Endometrial microvascular endothelial cells (primary cell): Measurements from ENCODE around the gene VPS11. TPM values are rescaled to one million over a fixed set of nuclear protein-coding genes. Genes with fewer than 3 reads are reported as not detected.

Experiments
- in situ Hi-C: cut with HindIII; loops from 2 replicates; pipeline ENCODE4 v1.10.0; 2017; ENCODE audit warnings: low sequenced_read_pairs, low pct_unique_long_range_greater_than_20kb; ENCODE audit errors: inconsistent ontology term
- total RNA-seq: library from RNA; depleted of rRNA; stranded (reverse); fragments of >200 nt; gene quantifications from one replicate; pipeline ENCODE4 v1.2.3, GENCODE V29; 2015; ENCODE audit errors: inconsistent ontology term

The VPS11 gene
- 23.9 TPM for total RNA-seq

- in situ Hi-C loops, result no loop called here
Measured at GRCh38 chr11:119067371-119068222, at the start of gene VPS11. Gene VPS11 (plus strand): TSS chr11:119067818. CDS start chr11:119067824, 6 bp downstream.

DNA sequence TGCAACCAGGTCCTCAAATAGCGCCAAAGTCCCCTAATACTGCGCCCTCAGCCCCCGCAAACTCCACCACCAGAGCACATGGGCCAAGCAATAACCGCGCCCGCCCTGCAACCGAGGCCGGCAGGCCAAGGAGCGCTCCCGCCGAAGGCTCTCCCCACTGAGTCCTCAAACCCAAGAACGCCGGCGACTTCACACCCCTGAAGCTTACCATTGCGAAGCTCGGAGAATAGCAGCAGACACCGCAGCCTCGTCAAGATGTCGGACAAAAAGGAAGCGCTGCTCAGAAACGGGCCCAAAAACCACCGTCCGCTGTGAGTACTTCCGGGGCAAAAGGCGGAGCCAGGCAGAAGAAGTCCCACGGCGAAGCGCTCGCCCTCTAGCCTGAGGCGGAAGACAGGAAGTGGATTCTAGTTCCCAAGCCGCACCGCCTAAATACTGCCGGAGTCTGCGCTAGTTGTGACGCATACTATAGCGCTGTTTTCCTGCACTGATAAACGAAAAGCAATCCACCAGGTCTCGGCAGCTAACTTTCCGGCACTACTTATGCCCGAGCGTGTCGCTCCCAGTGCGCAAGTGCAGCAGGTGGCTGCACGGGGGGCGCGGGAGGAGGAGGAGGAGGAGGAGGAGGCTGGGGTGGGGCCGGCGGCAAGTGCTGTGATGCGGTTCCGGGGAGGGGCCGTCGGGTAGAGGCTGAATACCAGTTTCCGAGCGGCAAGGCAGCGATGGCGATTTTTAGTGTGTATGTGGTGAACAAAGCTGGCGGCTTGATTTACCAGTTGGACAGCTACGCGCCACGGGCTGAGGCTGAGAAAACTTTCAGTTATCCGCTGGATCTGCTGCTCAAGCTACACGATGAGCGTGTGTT lies 49.3 kb upstream of the VPS11 start, which contains the start of the genes RPS25 and TRAPPC4:
Gene RPS25 (minus strand): TSS at position 270 of the 865 bp plus-strand sequence. CDS start 59 bp downstream, at position 211.
Gene TRAPPC4 (plus strand): TSS at position 693 of the 865 bp plus-strand sequence. CDS start 30 bp downstream, at position 723.
- in situ Hi-C loops, result no loop called here

DNA sequence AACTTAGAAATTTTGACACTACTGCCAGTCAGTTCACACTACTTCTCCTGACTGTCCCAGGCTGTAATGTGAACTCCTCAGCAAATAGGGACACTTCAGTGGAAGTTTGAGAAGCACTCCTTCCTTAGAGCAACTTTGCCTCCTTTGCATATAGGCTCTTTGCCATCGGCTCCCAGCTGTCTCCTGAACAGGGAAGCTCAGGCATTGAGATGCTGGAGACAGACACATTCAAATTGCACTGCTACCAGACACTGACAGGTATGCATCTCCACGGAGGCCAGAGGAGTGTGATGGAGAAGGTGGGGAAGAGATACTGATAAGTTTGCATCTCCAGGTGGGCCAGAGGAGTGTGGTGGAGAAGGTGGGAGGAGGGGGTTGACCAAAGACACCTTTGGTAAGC lies 47.6 kb upstream of the VPS11 start:
- in situ Hi-C loops, result no loop called here

GRCh38 chr11:119021631-119022030 lies 46.0 kb upstream of the VPS11 start:
- in situ Hi-C loops, result no loop called here

DNA sequence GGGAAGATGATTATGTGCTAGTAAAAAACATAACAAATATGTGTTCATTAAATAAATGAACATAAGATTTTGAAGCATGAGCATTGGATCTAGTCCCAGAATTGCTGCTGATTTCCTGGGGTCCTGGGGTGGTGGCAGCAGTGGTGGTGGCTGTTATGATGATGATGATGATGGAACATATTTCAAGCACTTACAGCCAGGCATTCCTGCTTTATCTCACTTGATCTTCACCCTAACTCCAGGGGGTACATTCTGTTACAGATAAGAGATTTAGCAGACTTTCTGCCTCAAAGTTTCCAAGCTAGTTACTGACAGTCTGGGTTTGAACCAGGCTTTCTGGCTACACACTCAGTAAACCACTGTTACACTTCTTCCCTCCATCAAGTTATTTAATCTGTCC lies 43.9 kb upstream of the VPS11 start:
- in situ Hi-C loops, result no loop called here

DNA sequence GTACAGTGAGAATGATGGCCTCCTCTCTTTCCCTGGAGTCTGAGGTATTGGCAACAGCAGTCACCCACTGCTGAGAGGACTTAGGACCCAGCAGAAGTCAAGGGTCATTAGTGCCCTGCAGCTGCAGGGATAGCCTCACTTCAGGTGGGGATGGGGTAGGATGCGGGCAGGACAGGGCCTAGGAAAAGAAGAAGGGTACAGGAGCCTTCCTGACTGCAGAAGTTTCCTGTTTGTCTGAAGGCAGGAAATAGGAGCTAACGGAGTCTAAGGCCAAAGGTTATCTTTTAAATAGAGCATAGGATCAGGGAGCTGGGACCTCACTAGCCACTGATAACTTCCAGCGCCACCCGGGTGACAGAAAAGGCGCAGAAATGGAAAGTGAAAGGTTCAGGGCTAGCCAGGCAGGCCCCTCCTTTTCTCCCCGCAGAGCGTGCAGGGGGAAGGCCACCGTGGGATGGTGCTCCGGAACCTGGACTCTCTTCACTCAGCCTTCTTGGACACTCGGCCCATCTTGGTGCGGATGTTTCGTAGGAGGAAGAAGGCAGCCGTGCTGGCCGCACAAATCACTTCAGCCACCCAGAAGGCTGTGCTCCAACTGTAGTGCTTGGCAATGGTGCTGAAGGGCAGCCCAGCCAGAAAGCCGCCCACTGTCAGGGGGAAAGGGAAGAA lies 43.1 kb upstream of the VPS11 start:
- in situ Hi-C loops, result no loop called here

GRCh38 chr11:119025099-119025473 lies 42.5 kb upstream of the VPS11 start:
- in situ Hi-C loops, result no loop called here

GRCh38 chr11:119025541-119025940 lies 42.1 kb upstream of the VPS11 start:
- in situ Hi-C loops, result no loop called here

- in situ Hi-C loops, result no loop called here
Measured at GRCh38 chr11:119025978-119026766, 41.4 kb upstream of the VPS11 start.

DNA sequence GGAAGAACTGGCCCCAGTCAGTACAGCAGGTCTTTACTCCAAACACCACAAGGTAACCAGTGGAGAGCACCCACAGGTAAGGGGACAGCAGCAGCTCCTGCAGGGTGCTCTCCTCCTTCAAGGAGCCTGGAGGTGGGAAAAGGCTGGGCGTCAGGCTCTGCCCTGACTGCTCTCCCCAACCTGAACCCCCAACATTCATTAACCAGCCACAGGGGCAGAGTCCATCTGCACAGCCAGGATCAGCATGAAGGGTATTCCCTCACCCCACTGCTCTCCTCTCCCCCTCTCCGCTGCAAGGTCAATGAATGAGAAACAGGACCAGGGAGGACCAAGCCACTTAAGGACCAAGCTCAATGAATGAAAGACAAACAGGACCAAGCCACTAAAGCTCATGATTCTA lies 40.6 kb upstream of the VPS11 start:
- in situ Hi-C loops, result no loop called here

GRCh38 chr11:119027561-119028345 lies 39.9 kb upstream of the VPS11 start:
- in situ Hi-C loops, result no loop called here

DNA sequence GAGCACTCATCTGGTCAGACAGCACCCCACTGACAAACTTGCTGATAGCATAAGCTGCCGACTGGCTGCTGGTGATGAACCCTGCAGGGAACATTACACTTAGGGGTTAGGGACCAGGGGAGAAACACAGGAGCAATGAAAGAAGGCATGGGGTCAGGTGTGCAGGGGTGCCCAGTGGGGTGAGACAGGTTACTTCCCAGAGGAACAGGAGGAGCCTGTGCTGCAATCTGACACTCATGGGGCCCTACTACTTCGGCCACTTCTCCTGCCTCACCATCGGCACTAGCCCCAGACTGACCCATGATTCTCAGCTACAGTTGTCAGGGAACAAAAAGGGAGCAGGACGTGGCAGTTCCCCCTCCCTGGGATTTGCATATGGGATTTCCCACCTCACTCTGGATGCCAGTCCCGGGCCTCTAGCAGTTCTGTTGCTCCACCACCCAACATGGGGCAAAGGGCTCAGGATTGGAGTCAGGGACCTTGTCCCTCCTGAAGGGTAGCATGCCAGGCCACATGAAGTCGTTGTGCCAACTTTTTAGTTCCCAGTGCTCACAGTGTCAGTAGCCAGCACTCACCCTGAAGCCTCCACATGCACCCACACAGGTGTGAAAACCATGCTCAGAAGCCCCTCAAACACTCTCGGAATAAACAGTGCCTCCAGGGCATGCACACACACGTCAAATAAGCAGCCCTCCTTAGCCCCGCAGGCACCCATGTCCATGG lies 39.1 kb upstream of the VPS11 start:
- in situ Hi-C loops, result no loop called here

- in situ Hi-C loops, result no loop called here
Measured at GRCh38 chr11:119029069-119029339, 38.6 kb upstream of the VPS11 start.

- in situ Hi-C loops, result no loop called here
Measured at GRCh38 chr11:119029340-119030028, 38.1 kb upstream of the VPS11 start.

GRCh38 chr11:119030029-119030328 lies 37.6 kb upstream of the VPS11 start:
- in situ Hi-C loops, result no loop called here

- in situ Hi-C loops, result no loop called here
Measured at GRCh38 chr11:119030329-119031047, 37.1 kb upstream of the VPS11 start, which contains the start of gene SLC37A4. Gene SLC37A4 (minus strand): TSS chr11:119030877.
